Fibroblast of pulmonary artery (primary cell): Measurements from ENCODE around the gene HELQ.

Experiments used
- DNase-seq: peaks from one replicate; pipeline ENCODE4 v3.0.0-alpha.2; 2010; ENCODE audit warnings: low read depth
- H3K4me3 ChIP-seq: replicated peaks from 2 replicates; pipeline ENCODE4 v1.5.1; 2011; ENCODE audit warnings: low read depth, mild to moderate bottlenecking, control low read depth, low read length, moderate library complexity
- TF ChIP-seq, protein P1 (sequence below): IDR thresholded peaks from 2 replicates; pipeline ENCODE4 v1.5.1; 2011; ENCODE audit warnings: mild to moderate bottlenecking, control low read depth, low read length, inconsistent platforms; ENCODE audit errors: missing control alignments

The HELQ gene

DNA sequence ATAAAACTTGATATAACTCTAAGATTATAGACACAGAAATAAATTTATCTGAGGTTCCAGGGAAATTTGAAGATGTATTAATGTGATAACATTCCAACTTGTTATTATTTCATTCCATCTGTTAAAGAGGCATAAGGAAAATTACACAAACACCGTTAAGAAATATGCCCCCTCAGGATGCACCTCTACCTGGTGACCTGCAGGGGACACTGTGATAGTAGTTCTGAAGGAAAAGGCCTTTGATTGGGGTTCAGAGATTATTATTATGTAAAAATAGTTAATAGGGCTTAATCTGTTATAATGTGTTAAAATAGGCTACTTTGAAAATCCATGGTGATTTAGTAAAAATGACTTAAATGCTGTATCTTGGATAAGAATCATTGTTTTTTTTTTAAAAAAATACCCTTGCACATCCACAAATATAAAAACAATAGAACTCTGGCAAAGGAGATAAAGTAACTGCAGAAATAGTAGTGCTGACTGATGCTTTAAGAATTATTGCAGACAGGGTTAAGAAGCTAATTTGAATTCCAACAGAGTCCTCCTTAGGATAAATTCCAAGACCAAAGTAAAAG lies 35.3 kb upstream of the HELQ start:
- TF ChIP-seq, protein P1, sequence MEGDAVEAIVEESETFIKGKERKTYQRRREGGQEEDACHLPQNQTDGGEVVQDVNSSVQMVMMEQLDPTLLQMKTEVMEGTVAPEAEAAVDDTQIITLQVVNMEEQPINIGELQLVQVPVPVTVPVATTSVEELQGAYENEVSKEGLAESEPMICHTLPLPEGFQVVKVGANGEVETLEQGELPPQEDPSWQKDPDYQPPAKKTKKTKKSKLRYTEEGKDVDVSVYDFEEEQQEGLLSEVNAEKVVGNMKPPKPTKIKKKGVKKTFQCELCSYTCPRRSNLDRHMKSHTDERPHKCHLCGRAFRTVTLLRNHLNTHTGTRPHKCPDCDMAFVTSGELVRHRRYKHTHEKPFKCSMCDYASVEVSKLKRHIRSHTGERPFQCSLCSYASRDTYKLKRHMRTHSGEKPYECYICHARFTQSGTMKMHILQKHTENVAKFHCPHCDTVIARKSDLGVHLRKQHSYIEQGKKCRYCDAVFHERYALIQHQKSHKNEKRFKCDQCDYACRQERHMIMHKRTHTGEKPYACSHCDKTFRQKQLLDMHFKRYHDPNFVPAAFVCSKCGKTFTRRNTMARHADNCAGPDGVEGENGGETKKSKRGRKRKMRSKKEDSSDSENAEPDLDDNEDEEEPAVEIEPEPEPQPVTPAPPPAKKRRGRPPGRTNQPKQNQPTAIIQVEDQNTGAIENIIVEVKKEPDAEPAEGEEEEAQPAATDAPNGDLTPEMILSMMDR, result peak; percentile 94
- peak; percentile 56 for DNase-seq

GRCh38 chr4:83489711-83490326 lies 34.2 kb upstream of the HELQ start:
- no peak overlapping the region for H3K4me3 ChIP-seq
- DNase-seq, result no peak

More for the DNA sequence above, 35.3 kb upstream of the HELQ start:
- H3K4me3 ChIP-seq, result no peak overlapping the region

GRCh38 chr4:83486457-83487129 lies 31.0 kb upstream of the HELQ start:
- TF ChIP-seq, protein P1, result no peak
- no peak for DNase-seq
- no peak overlapping the region for H3K4me3 ChIP-seq

More at GRCh38 chr4:83489711-83490326, 34.2 kb upstream of the HELQ start:
- TF ChIP-seq, protein P1, result no peak

DNA sequence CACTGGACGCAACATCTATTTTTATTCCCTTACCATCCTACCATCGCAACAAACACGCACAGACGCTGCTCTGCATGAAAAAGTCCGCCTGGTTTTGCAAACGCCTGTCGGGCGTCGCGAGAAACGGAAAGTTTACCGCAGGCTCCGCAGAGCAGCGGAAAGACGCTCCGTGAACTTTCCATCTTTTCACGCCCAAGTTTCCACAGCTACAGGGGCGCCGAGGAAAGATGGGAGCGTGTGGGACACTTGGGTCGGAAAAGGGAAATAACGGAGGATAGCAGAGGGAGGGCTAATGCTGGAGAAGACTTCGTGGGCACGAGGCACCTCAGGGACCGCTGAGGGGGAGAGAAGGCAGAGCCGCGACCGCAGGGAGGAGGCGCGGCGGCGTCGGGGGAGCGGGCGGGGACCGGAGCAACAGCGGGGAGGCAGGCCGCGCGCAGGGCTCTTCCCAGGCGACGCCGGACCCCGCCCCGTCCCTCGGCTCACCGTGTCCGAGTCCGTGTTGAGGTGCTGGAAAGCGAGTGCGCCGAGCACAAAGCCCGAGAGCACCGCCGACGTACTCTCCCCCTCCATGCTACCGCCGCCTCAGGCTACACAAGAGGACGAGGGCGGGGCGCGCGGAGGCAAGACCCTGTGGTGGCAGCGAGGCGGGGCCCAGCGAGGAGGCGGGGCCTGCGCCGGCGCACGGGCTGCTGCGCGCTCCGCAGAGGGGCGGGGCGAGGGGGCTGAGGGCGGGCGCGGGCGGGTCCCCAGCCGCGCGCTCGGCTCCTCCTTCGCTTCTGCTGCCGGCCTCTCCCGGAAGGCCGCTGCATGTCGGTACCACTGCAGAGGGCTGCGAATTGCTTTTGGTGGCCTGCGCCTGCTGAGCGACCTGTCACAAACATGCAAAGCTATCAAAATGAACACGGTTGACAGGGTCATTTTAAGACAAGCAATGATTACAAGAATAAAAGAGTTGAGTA lies 29.2 kb upstream of the HELQ start, which contains the start of gene ABRAXAS1:
Gene ABRAXAS1 (minus strand): TSS at position 601 of the 962 bp plus-strand sequence. CDS start 28 bp downstream, at position 573.
- H3K4me3 ChIP-seq, result peak within 1 kb of the TSS; percentile 75
- DNase-seq, result peak; percentile 92
- TF ChIP-seq, protein P1, result no peak

GRCh38 chr4:83473966-83474365 lies 18.3 kb upstream of the HELQ start:
- no peak overlapping the region for H3K4me3 ChIP-seq
- no peak for DNase-seq
- TF ChIP-seq, protein P1, result no peak

DNA sequence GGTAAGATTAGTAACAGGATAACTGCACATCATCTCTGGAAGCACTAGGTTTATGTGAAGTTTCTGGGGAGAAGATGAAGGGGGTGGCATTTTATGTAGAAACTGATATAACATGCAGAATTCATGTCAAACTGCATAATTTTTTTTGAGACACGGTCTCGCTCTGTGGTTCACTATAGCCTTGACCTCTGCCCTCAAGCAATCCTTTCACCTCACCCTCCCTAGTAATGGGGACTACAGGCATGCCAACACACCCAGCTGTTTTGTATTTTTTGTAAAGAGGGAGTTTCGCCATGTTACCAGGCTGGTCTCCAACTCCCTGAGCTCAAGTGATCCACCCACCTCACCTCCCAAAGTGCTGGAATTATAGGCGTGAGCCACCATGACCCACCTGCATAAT lies 17.8 kb upstream of the HELQ start:
- no peak for DNase-seq
- H3K4me3 ChIP-seq, result no peak overlapping the region
- TF ChIP-seq, protein P1, result no peak
